Activated CD4-positive, alpha-beta memory T cell treated with anti-CD3 and anti-CD28 coated beads for 36 hours (primary cell): Measurements from ENCODE around the gene ZNF688. TPM values are rescaled to one million over a fixed set of nuclear protein-coding genes. Genes with fewer than 3 reads are reported as not detected.

Source experiments
- CTCF ChIA-PET: fragments of 350-600 bp; sonication (Branson Sonifier 250); formaldehyde crosslinking; loops from one replicate; lab custom pipeline; 2021; ENCODE audit warnings: antibody characterized with exemption, inconsistent platforms; lab: Charles Lee
- POLR2A ChIA-PET: fragments of 350-600 bp; sonication (Branson Sonifier 250); formaldehyde crosslinking; loops from one replicate; lab custom pipeline; 2021; ENCODE audit warnings: antibody characterized with exemption; lab: Charles Lee
- DNase-seq: peaks from one replicate; pipeline ENCODE4 v3.0.0-alpha.2; 2020
- H3K27ac Mint-ChIP-seq: one replicate; pipeline ENCODE4 v1.8.0; 2021; ENCODE audit warnings: mixed read lengths
- H3K27me3 Mint-ChIP-seq: one replicate; pipeline ENCODE4 v1.8.0; 2021; ENCODE audit warnings: mixed read lengths
- H3K36me3 Mint-ChIP-seq: one replicate; pipeline ENCODE4 v1.8.0; 2021; ENCODE audit warnings: mixed read lengths
- H3K4me1 Mint-ChIP-seq: one replicate; pipeline ENCODE4 v1.8.0; 2021; ENCODE audit warnings: low read depth, mixed read lengths
- H3K4me3 Mint-ChIP-seq: one replicate; pipeline ENCODE4 v1.8.0; 2021; ENCODE audit warnings: mild to moderate bottlenecking, mixed read lengths
- H3K9me3 Mint-ChIP-seq: one replicate; pipeline ENCODE4 v1.8.0; 2021; ENCODE audit warnings: mixed read lengths
- intact Hi-C: fragments of 100-400 bp; cut with micrococcal nuclease; formaldehyde crosslinking; loops from one replicate; pipeline ENCODE4 v1.15.1; 2023
- total RNA-seq, 2 experiments: library from RNA; stranded (reverse); gene quantifications; one replicate each; pipeline ENCODE4 v1.2.3, GENCODE V29; 2021

Gene ZNF688
- total RNA-seq, 2 experiments from 2014 or later: 9.2 to 9.3 TPM

- no peak overlapping the region for H3K27ac Mint-ChIP-seq
- no peak overlapping the region for H3K4me3 Mint-ChIP-seq
- ChIA-PET CTCF (interaction anchor here (0.6 to 4.3 kb wide), 2 partner anchors 24 to 66 kb away, joined by 3 to 52 read pairs; no protein-coding TSS in a partner anchor), POLR2A (no interaction called here)
- peaks cover 42% of the 10 kb centered on the region for H3K4me1 Mint-ChIP-seq
- H3K9me3 Mint-ChIP-seq: no peaks in the 10 kb centered on the region
- H3K36me3 Mint-ChIP-seq: peaks cover 29% of the 10 kb centered on the region
- no peak for DNase-seq
- intact Hi-C loops: no loop called here
- no peaks in the 10 kb centered on the region for H3K27me3 Mint-ChIP-seq
Measured at GRCh38 chr16:30532285-30533145, 39.0 kb downstream of the ZNF688 start.

DNA sequence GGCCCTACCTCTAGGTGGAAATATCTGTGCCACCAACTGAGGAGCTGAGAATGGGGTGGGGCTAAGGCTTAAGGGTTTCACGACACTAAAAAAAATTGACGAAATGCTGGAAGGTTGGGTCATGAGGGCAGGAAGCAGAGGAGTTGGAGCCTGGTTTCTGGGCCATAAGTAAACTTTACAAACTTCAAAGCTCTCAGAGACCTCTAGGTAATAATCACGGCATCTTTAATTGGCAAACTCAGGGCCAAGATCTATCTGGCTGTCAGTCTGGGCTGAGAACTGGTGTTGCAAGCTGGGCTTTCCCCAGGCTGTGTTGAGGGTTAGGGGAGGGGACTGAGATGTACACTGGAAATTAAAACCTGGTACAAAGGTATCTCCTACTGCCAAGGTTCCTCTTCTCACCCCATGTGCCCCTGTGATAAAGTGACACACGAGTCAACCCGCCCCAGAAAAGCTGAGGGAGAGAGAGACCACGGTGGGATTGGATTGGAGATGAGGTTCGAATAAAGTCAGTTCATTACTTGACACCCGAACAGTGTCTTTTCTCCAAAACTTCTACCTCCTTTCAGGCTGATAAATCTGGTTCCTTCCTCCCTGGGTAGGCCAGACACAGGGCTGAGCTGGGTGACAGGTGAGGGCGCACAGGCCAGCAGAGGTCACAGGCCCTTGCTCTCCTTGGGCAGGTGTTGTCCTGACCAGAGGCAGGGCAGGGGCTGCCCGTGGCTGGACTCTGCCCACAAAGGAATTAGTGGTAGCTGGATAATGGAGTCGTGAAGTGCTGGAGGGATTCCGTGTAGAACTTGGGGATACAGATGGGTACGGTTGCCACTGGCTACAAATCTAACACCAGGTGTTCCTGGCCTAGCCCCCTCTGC lies 41.1 kb downstream of the ZNF688 start:
- H3K4me3 Mint-ChIP-seq: no peak overlapping the region

DNA sequence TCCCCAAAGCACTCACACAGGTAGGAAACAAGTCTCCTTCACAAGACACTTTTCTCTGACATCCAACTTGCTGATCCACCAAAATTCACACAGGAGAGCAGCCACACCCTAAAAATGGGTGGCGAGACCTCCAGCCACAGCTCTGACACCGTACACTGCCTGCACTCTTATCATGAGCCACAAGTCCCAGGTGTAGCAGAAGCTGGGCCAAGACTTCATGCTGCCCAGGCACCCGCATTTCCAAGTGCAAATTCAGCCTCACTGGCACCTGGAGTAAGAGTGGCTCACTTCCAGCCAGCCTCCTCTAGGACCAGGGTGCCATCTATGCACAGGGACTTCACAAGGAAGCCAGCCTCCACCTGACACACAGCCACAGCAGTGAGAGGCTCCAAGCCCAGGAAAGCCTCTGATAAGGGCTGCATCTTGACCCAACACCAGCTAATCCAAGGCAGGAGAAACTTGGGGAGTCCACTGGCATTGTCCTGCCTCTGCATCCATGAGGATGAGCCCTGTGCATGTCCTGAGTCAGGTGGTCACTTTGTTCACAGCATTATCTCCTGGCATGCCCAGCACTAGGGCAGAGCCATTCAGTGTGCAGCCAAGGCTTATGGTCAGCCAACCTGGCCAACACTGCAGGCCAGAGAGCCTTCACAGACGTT lies 42.6 kb downstream of the ZNF688 start:
- H3K4me3 Mint-ChIP-seq: no peak overlapping the region
- POLR2A ChIA-PET: interaction anchor here (0.9 to 1.4 kb wide), 3 partner anchors 11 to 28 kb away, joined by 4 to 6 read pairs (median 6); partner anchors contain the start of gene ZNF764
- H3K27ac Mint-ChIP-seq: peak overlapping the region; percentile 33
- peaks cover 41% of the 10 kb centered on the region for H3K4me1 Mint-ChIP-seq
- CTCF ChIA-PET: interaction anchor here (1.1 to 2.4 kb wide), 5 partner anchors 28 to 99 kb away, joined by 5 to 10 read pairs (median 5); partner anchors contain the start of gene DCTPP1
- no peaks in the 10 kb centered on the region for H3K27me3 Mint-ChIP-seq
- DNase-seq: no peak
- H3K9me3 Mint-ChIP-seq: no peaks in the 10 kb centered on the region
- intact Hi-C loops: no loop called here
- peaks cover 11% of the 10 kb centered on the region for H3K36me3 Mint-ChIP-seq

More for the DNA sequence above, 41.1 kb downstream of the ZNF688 start:
- intact Hi-C loops: no loop called here
- peak; percentile 30 for DNase-seq
- peaks cover 17% of the 10 kb centered on the region for H3K36me3 Mint-ChIP-seq
- H3K27me3 Mint-ChIP-seq: no peaks in the 10 kb centered on the region
- ChIA-PET POLR2A (interaction anchor here (0.6 to 1.8 kb wide), 5 partner anchors 21 to 79 kb away, joined by 4 to 6 read pairs (median 5); partner anchors contain the start of gene ZNF688), CTCF (interaction anchor here (0.5 to 2.4 kb wide), 9 partner anchors 28 to 127 kb away, joined by 3 to 10 read pairs (median 5); partner anchors contain the start of genes DCTPP1 and ZNF785)
- peaks cover 34% of the 10 kb centered on the region for H3K4me1 Mint-ChIP-seq
- H3K27ac Mint-ChIP-seq: peak overlapping the region; percentile 74
- H3K9me3 Mint-ChIP-seq: no peaks in the 10 kb centered on the region

- intact Hi-C loops: loop anchor here (2.0 kb wide), 3 partner anchors 55 to 123 kb away; partner anchors contain the start of genes ITGAL, PRR14 and SEPHS2
- CTCF ChIA-PET: interaction anchor here (1.0 to 1.5 kb wide), 10 partner anchors 8 to 109 kb away, joined by 3 to 10 read pairs (median 4); partner anchors contain the start of gene DCTPP1
- peak overlapping the region; percentile 86 for H3K27ac Mint-ChIP-seq
- peaks cover 38% of the 10 kb centered on the region for H3K4me1 Mint-ChIP-seq
- no peaks in the 10 kb centered on the region for H3K27me3 Mint-ChIP-seq
- no peak for DNase-seq
- POLR2A ChIA-PET: interaction anchor here (0.8 to 1.7 kb wide), 11 partner anchors 8 to 462 kb away, joined by 3 to 7 read pairs (median 4); partner anchors contain the start of genes ALDOA, FBRS, ZNF747 and ZNF764
- H3K4me3 Mint-ChIP-seq: peak overlapping the region; percentile 73
- H3K36me3 Mint-ChIP-seq: peaks cover 5% of the 10 kb centered on the region
- no peaks in the 10 kb centered on the region for H3K9me3 Mint-ChIP-seq
Measured at GRCh38 chr16:30527635-30528178, 43.8 kb downstream of the ZNF688 start.

- Mint-ChIP-seq H3K27ac (peak overlapping the region; percentile 86), H3K4me1 (peaks cover 38% of the 10 kb centered on the region), H3K27me3 (no peaks in the 10 kb centered on the region), H3K9me3 (no peaks in the 10 kb centered on the region), H3K4me3 (peak overlapping the region; percentile 73), H3K36me3 (peaks cover 9% of the 10 kb centered on the region)
- DNase-seq: peak; percentile 98
- POLR2A ChIA-PET: interaction anchor here (0.6 to 1.7 kb wide), 10 partner anchors 8 to 462 kb away, joined by 3 to 7 read pairs (median 3); partner anchors contain the start of genes ALDOA, FBRS and ZNF747
- intact Hi-C loops: loop anchor here (2.0 kb wide), 3 partner anchors 54 to 124 kb away; partner anchors contain the start of genes ITGAL, PRR14 and SEPHS2
- CTCF ChIA-PET: interaction anchor here (0.8 to 1.5 kb wide), 9 partner anchors 9 to 110 kb away, joined by 3 to 10 read pairs (median 4); partner anchors contain the start of gene DCTPP1
Measured at GRCh38 chr16:30526823-30527634, 44.5 kb downstream of the ZNF688 start.

DNA sequence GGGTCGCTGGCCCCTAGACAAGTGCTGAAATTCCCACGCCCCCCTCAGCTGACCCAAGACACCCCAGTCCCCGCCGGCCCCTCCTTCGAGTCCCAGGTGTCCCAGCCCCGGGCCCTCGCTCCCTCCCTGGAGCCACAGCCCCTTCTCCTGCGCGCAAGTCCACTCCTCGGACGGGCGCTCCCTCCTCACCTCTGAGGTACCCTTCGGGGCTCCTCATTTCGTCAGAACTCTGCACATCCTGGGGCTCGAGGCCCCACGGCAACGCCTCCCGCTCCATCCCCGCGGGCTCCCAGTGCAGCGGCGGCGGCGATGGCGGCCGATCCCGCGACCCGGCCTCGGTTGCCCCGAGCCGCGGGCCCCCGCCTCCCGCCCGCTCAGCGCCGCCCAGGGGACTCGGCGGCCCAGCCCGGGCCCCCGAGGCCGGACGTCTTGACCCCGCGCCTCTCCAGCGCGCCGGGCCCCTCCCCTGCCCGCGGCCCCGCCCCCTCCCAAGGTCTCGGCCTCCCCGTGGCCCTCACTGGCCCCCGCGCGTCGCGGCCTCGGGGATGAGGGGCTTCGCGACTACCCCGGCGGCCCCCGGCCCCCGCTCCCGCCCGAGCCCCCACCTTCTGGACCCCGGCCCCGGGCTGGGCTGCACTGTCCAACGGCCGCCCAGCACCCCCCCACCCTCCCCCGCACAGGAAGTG lies 45.2 kb downstream of the ZNF688 start, which contains the start of gene ZNF768:
ZNF768 (minus strand) TSS at position 430 of the 686 bp plus-strand sequence; CDS start at position 277, 153 bp downstream.
- H3K4me1 Mint-ChIP-seq: peaks cover 38% of the 10 kb centered on the region
- ChIA-PET POLR2A (interaction anchor here (0.8 to 2.5 kb wide), 9 partner anchors 9 to 461 kb away, joined by 3 to 14 read pairs (median 4); partner anchors contain the start of genes ALDOA and ZNF747), CTCF (interaction anchor here (0.8 to 1.5 kb wide), 7 partner anchors 9 to 103 kb away, joined by 3 to 10 read pairs (median 5); partner anchors contain the start of gene DCTPP1)
- peak; percentile 35 for DNase-seq
- H3K9me3 Mint-ChIP-seq: no peaks in the 10 kb centered on the region
- H3K36me3 Mint-ChIP-seq: peaks cover 10% of the 10 kb centered on the region
- peak within 1 kb of the TSS; percentile 86 for H3K27ac Mint-ChIP-seq
- peak within 1 kb of the TSS; percentile 82 for H3K4me3 Mint-ChIP-seq
- H3K27me3 Mint-ChIP-seq: no peaks in the 10 kb centered on the region
- intact Hi-C loops: loop anchor here (2.0 kb wide), 3 partner anchors 53 to 125 kb away; partner anchors contain the start of genes ITGAL, PRR14 and SEPHS2

- H3K4me3 Mint-ChIP-seq: peak overlapping the region; percentile 82
- no peak for DNase-seq
- no peaks in the 10 kb centered on the region for H3K27me3 Mint-ChIP-seq
- intact Hi-C loops: loop anchor here (2.0 kb wide), 3 partner anchors 53 to 125 kb away; partner anchors contain the start of genes ITGAL, PRR14 and SEPHS2
- H3K4me1 Mint-ChIP-seq: peaks cover 36% of the 10 kb centered on the region
- POLR2A ChIA-PET: interaction anchor here (1.1 to 2.5 kb wide), 2 partner anchors 9 to 26 kb away, joined by 4 to 14 read pairs; partner anchors contain the start of gene ZNF747
- CTCF ChIA-PET: interaction anchor here (1.1 to 1.5 kb wide), 2 partner anchors 77 to 96 kb away, joined by 6 to 10 read pairs; partner anchors contain the start of gene DCTPP1
- peak overlapping the region; percentile 64 for H3K27ac Mint-ChIP-seq
- H3K9me3 Mint-ChIP-seq: no peaks in the 10 kb centered on the region
- H3K36me3 Mint-ChIP-seq: peaks cover 8% of the 10 kb centered on the region
Measured at GRCh38 chr16:30525844-30526136, 45.7 kb downstream of the ZNF688 start.

- H3K36me3 Mint-ChIP-seq: peaks cover 14% of the 10 kb centered on the region
- no peaks in the 10 kb centered on the region for H3K27me3 Mint-ChIP-seq
- H3K9me3 Mint-ChIP-seq: no peaks in the 10 kb centered on the region
- ChIA-PET CTCF (interaction anchor here (1.1 to 1.6 kb wide), 4 partner anchors 73 to 95 kb away, joined by 3 to 10 read pairs (median 7); partner anchors contain the start of gene DCTPP1), POLR2A (interaction anchor here (1.0 to 2.5 kb wide), 3 partner anchors 10 to 68 kb away, joined by 3 to 14 read pairs (median 4); partner anchors contain the start of gene ZNF747)
- intact Hi-C loops: loop anchor here (5.0 kb wide), 1 partner anchor 38 kb away; no protein-coding TSS in a partner anchor
- H3K4me3 Mint-ChIP-seq: no peak overlapping the region
- no peak overlapping the region for H3K27ac Mint-ChIP-seq
- peaks cover 27% of the 10 kb centered on the region for H3K4me1 Mint-ChIP-seq
- no peak for DNase-seq
Measured at GRCh38 chr16:30524575-30525568, 46.6 kb downstream of the ZNF688 start.
